Measurements from ENCODE around the gene RLF. TPM values are rescaled to one million over a fixed set of nuclear protein-coding genes. Genes with fewer than 3 reads are reported as not detected.
"Not testable (repeated sequence)": the region's sequence is repeated elsewhere in the genome, so short reads cannot be mapped to it uniquely, and the experiment has no call there.

The RLF gene
- total and polyA plus RNA-seq, 2 donors (not counting 1 experiment from before 2014, with no cell fraction given): 12.4 to 20.8 TPM

DNA sequence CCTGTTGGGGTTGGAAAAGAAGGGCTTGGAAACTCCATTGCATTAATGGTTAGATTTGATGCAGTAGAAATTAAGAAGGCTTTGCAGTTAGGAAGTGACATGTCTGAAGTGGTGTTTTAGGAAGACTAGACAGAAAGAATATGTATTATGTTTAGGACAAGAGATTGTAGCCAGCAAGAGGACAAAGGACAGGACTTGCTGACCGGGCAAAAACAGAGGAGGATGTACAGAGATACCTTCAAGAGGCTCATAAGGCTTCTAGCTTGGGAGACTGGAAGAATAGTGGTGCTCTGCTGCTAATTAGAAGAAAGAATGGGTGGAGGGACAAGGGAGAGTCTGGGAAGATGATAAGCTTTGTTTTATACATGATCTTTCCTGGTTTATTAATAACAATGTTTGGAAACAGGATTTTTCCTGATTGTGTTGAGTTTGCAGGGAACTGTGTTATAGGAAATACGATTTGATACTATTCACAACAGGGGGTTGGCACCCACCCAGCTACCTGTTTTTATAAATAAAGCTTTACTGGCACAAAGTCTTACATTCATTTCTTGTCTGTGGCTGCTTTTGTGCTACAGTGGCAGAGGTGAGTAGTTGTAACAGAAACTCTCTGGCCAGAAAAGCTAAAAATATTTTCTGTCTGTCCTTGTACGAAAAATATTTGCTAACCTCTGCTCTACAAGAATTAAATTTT lies 49.5 kb downstream of the RLF start:
- TF ChIP-seq, protein P1, sequence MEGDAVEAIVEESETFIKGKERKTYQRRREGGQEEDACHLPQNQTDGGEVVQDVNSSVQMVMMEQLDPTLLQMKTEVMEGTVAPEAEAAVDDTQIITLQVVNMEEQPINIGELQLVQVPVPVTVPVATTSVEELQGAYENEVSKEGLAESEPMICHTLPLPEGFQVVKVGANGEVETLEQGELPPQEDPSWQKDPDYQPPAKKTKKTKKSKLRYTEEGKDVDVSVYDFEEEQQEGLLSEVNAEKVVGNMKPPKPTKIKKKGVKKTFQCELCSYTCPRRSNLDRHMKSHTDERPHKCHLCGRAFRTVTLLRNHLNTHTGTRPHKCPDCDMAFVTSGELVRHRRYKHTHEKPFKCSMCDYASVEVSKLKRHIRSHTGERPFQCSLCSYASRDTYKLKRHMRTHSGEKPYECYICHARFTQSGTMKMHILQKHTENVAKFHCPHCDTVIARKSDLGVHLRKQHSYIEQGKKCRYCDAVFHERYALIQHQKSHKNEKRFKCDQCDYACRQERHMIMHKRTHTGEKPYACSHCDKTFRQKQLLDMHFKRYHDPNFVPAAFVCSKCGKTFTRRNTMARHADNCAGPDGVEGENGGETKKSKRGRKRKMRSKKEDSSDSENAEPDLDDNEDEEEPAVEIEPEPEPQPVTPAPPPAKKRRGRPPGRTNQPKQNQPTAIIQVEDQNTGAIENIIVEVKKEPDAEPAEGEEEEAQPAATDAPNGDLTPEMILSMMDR (conservative IDR thresholded peaks at IDR 0.05 in 1 of 2, IDR thresholded peaks at IDR 0.05 in 1 of 2; ENCODE audit: low read depth in 1 of 2, low read length in 2 of 2): no peak
- TF ChIP-seq EZH2 (IDR thresholded peaks at IDR 0.05; ENCODE audit: low read length, missing control alignments): no peak
- Histone ChIP-seq H3K27me3 (ENCODE audit: control insufficient read depth, insufficient read depth, low read length) (no peaks in the 10 kb centered on the region), H3K9ac (ENCODE audit: insufficient read depth, low read length) (no peak overlapping the region), H3K36me3 (ENCODE audit: control insufficient read depth, insufficient read depth, low read length) (no peaks in the 10 kb centered on the region), H3K9me3 (ENCODE audit: control insufficient read depth, insufficient read depth, low read depth, low read length) (no peaks in the 10 kb centered on the region), H3K4me1 (ENCODE audit: control insufficient read depth, extremely low read depth, insufficient read depth, low read length) (no peaks in the 10 kb centered on the region), H4K20me1 (ENCODE audit: control insufficient read depth, extremely low read depth, insufficient read depth, low read length) (no peaks in the 10 kb centered on the region), H3K4me3 (replicated peaks in 1 of 4; ENCODE audit: control extremely low read depth in 1 of 4, insufficient read depth in 1 of 4, low read depth in 3 of 4, low read length in 4 of 4) (no peak overlapping the region), H2AFZ (ENCODE audit: low read length) (no peak overlapping the region), H3K79me2 (ENCODE audit: control insufficient read depth, insufficient read depth, low read length) (no peaks in the 10 kb centered on the region), H3K27ac (ENCODE audit: insufficient read depth, low read length) (no peak overlapping the region), H3K4me2 (ENCODE audit: extremely low read depth, insufficient read depth, low read length) (no peak overlapping the region)
- DNase-seq (ENCODE audit: low read depth in 2 of 2): no peak

DNA sequence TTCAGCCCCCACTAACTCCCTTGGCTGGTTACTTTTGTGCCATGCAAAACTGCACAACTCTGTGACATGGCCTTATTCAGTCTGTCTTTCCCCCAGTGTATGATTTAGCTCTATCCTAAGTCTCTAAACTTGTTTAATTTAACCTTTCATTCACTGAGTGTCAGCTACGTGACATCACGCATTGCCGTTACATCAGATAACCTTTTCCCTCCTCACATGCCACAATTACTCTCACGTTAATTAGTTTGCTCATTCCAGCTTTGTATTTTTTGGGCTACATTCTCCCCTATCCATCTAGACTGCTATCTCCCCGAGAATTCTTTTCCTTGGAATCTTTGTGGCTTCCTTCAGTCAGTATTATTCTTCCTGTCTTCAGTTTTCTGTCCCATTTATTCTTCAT lies 57.1 kb downstream of the RLF start:
- Histone ChIP-seq H3K27me3 (ENCODE audit: control insufficient read depth, insufficient read depth, low read length) (no peaks in the 10 kb centered on the region), H4K20me1 (ENCODE audit: control insufficient read depth, extremely low read depth, insufficient read depth, low read length) (no peaks in the 10 kb centered on the region), H2AFZ (ENCODE audit: low read length) (no peak overlapping the region), H3K4me3 (replicated peaks in 1 of 4; ENCODE audit: control extremely low read depth in 1 of 4, insufficient read depth in 1 of 4, low read depth in 3 of 4, low read length in 4 of 4) (no peak overlapping the region), H3K79me2 (ENCODE audit: control insufficient read depth, insufficient read depth, low read length) (no peaks in the 10 kb centered on the region), H3K9me3 (ENCODE audit: control insufficient read depth, insufficient read depth, low read depth, low read length) (no peaks in the 10 kb centered on the region), H3K9ac (ENCODE audit: insufficient read depth, low read length) (no peak overlapping the region), H3K36me3 (ENCODE audit: control insufficient read depth, insufficient read depth, low read length) (no peaks in the 10 kb centered on the region), H3K27ac (ENCODE audit: insufficient read depth, low read length) (no peak overlapping the region), H3K4me2 (ENCODE audit: extremely low read depth, insufficient read depth, low read length) (no peak overlapping the region), H3K4me1 (ENCODE audit: control insufficient read depth, extremely low read depth, insufficient read depth, low read length) (no peaks in the 10 kb centered on the region)
- DNase-seq (ENCODE audit: low read depth in 2 of 2): no peak
- no peak for TF ChIP-seq EZH2 (IDR thresholded peaks at IDR 0.05; ENCODE audit: low read length, missing control alignments)
- TF ChIP-seq, protein P1 (conservative IDR thresholded peaks at IDR 0.05 in 1 of 2, IDR thresholded peaks at IDR 0.05 in 1 of 2; ENCODE audit: low read depth in 1 of 2, low read length in 2 of 2): no peak

DNA sequence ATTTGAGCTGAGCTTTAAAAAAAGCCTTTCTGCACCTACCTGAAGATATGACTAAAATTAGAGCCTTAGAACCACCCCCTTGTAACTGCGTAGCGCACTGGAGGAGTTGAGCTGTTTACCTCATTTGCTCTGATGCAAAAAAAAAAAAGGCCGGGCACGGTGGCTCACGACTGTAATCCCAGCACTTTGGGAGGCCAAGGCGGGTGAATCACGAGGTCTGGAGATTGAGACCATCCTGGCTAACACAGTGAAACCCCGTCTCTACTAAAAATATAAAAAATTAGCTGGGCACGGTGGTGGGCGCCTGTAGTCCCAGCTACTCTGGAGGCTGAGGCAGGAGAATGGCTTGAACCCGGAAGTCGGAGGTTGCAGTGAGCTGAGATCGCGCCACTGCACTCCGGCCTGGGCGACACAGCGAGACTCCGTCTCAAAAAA lies 60.3 kb downstream of the RLF start:
- H4K20me1 ChIP-seq (ENCODE audit: control insufficient read depth, extremely low read depth, insufficient read depth, low read length); DNase-seq (ENCODE audit: low read depth in 2 of 2); H3K4me3 ChIP-seq (replicated peaks in 1 of 4; ENCODE audit: control extremely low read depth in 1 of 4, insufficient read depth in 1 of 4, low read depth in 3 of 4, low read length in 4 of 4); H3K36me3 ChIP-seq (ENCODE audit: control insufficient read depth, insufficient read depth, low read length); H3K27ac ChIP-seq (ENCODE audit: insufficient read depth, low read length); H3K9me3 ChIP-seq (ENCODE audit: control insufficient read depth, insufficient read depth, low read depth, low read length); H3K27me3 ChIP-seq (ENCODE audit: control insufficient read depth, insufficient read depth, low read length); H3K9ac ChIP-seq (ENCODE audit: insufficient read depth, low read length); H2AFZ ChIP-seq (ENCODE audit: low read length); H3K79me2 ChIP-seq (ENCODE audit: control insufficient read depth, insufficient read depth, low read length); H3K4me2 ChIP-seq (ENCODE audit: extremely low read depth, insufficient read depth, low read length); H3K4me1 ChIP-seq (ENCODE audit: control insufficient read depth, extremely low read depth, insufficient read depth, low read length): not testable (repeated sequence)

Data from fibroblast of lung (primary cell).